OCI-LY3 (cell line): ENCODE measurements around the gene SRGN.

ENCODE experiments used
- H2AFZ ChIP-seq: fragments of 200-600, 300-600 bp; shearing (Covaris generic); 2 replicates; pipeline ENCODE4 v1.6.0; 2014; ENCODE audit warnings: antibody characterized with exemption, low read depth, low read length
- H3K27ac ChIP-seq: fragments of 200-600, 300-600 bp; sonication (generic); 2 replicates; pipeline ENCODE4 v1.5.1; 2014; ENCODE audit warnings: mild to moderate bottlenecking, low read length, moderate library complexity, mixed read lengths
- H3K27me3 ChIP-seq: fragments of 200-600, 300-600 bp; sonication (generic); 2 replicates; pipeline ENCODE4 v1.6.1; 2014; ENCODE audit warnings: low read depth, low read length, mixed read lengths
- H3K36me3 ChIP-seq: fragments of 200-600, 300-600 bp; sonication (generic); replicated peaks from 2 replicates; pipeline ENCODE3; 2014; ENCODE audit warnings: low read depth, low read length, mixed read lengths
- H3K4me1 ChIP-seq: fragments of 300-600, 200-600 bp; sonication (generic); 2 replicates; pipeline ENCODE4 v1.6.1; 2014; ENCODE audit warnings: low read length, mixed read lengths
- H3K4me2 ChIP-seq: fragments of 200-600, 300-600 bp; sonication (generic); 2 replicates; pipeline ENCODE4 v1.6.1; 2014; ENCODE audit warnings: low read length, mixed read lengths
- H3K4me3 ChIP-seq: fragments of 300-600, 200-600 bp; sonication (generic); 2 replicates; pipeline ENCODE4 v1.5.1; 2014; ENCODE audit warnings: antibody characterized with exemption, mild to moderate bottlenecking, low read length, moderate library complexity
- H3K79me2 ChIP-seq: fragments of 300-600, 200-600 bp; shearing (Covaris generic); 2 replicates; pipeline ENCODE4 v1.6.1; 2014; ENCODE audit warnings: mild to moderate bottlenecking, low read length, mixed read lengths
- H3K9ac ChIP-seq: fragments of 300-600, 200-600 bp; shearing (Covaris generic); 2 replicates; pipeline ENCODE4 v1.6.0; 2014; ENCODE audit warnings: mild to moderate bottlenecking, low read length, moderate library complexity
- H3K9me3 ChIP-seq: fragments of 200-600, 300-600 bp; shearing (Covaris generic); 2 replicates; pipeline ENCODE4 v1.6.1; 2014; ENCODE audit warnings: low read length, mixed read lengths; ENCODE audit not compliant: insufficient read depth
- H4K20me1 ChIP-seq: fragments of 200-600, 300-600 bp; sonication (generic); 2 replicates; pipeline ENCODE4 v1.6.1; 2016; ENCODE audit warnings: low read length, mixed read lengths; ENCODE audit not compliant: insufficient read depth
- CTCF ChIP-seq: fragments of 200-600, 300-600 bp; sonication (generic); IDR thresholded peaks from 2 replicates; pipeline ENCODE4 v1.5.1; 2014; ENCODE audit warnings: antibody characterized with exemption, low read length, low read depth
- EZH2phosphoT487 ChIP-seq: fragments of 200-600 bp; shearing (Covaris generic); IDR thresholded peaks from 2 replicates; pipeline ENCODE4 v1.6.1; 2018; ENCODE audit warnings: antibody characterized with exemption, mixed run types, low read depth

SRGN gene

GRCh38 chr10:69103784-69104183, 15.9 kb downstream of the SRGN start:
- Histone ChIP-seq H3K27me3 (no peaks in the 10 kb centered on the region), H3K4me1 (no peaks in the 10 kb centered on the region), H3K36me3 (peaks cover 10% of the 10 kb centered on the region), H2AFZ (no peak overlapping the region), H3K4me2 (no peak overlapping the region), H3K4me3 (no peak overlapping the region), H3K9me3 (no peaks in the 10 kb centered on the region), H4K20me1 (peaks cover 16% of the 10 kb centered on the region), H3K27ac (no peak overlapping the region), H3K79me2 (no peaks in the 10 kb centered on the region), H3K9ac (no peak overlapping the region)
- no peak for TF ChIP-seq EZH2phosphoT487
- no peak for TF ChIP-seq CTCF

GRCh38 chr10:69104994-69105790, 17.3 kb downstream of the SRGN start:
- Histone ChIP-seq H3K79me2 (no peaks in the 10 kb centered on the region), H3K4me2 (no peak overlapping the region), H3K36me3 (peaks cover 10% of the 10 kb centered on the region), H4K20me1 (peaks cover 16% of the 10 kb centered on the region), H3K27ac (no peak overlapping the region), H3K4me3 (no peak overlapping the region), H3K9me3 (no peaks in the 10 kb centered on the region), H2AFZ (no peak overlapping the region), H3K4me1 (no peaks in the 10 kb centered on the region), H3K27me3 (no peaks in the 10 kb centered on the region), H3K9ac (no peak overlapping the region)
- TF ChIP-seq CTCF (no peak), EZH2phosphoT487 (no peak)

- TF ChIP-seq EZH2phosphoT487 (no peak), CTCF (no peak)
- H3K36me3 ChIP-seq: peaks cover 10% of the 10 kb centered on the region
- H4K20me1 ChIP-seq: peaks cover 5% of the 10 kb centered on the region
Observed at GRCh38 chr10:69107176-69107490, 19.2 kb downstream of the SRGN start.

GRCh38 chr10:69107699-69108098, 19.8 kb downstream of the SRGN start:
- no peaks in the 10 kb centered on the region for H3K79me2 ChIP-seq
- no peak overlapping the region for H3K9ac ChIP-seq
- H3K9me3 ChIP-seq: no peaks in the 10 kb centered on the region
- H3K36me3 ChIP-seq: peaks cover 10% of the 10 kb centered on the region
- no peaks in the 10 kb centered on the region for H3K4me1 ChIP-seq
- no peak overlapping the region for H3K4me3 ChIP-seq
- H3K27ac ChIP-seq: no peak overlapping the region
- H4K20me1 ChIP-seq: no peaks in the 10 kb centered on the region
- H3K4me2 ChIP-seq: no peak overlapping the region
- TF ChIP-seq CTCF: no peak
- TF ChIP-seq EZH2phosphoT487: no peak
- H2AFZ ChIP-seq: no peak overlapping the region
- H3K27me3 ChIP-seq: no peaks in the 10 kb centered on the region

More at GRCh38 chr10:69107176-69107490, 19.2 kb downstream of the SRGN start:
- H3K27ac ChIP-seq: no peak overlapping the region
- H3K9ac ChIP-seq: no peak overlapping the region
- no peaks in the 10 kb centered on the region for H3K79me2 ChIP-seq
- H3K4me3 ChIP-seq: no peak overlapping the region
- no peak overlapping the region for H3K4me2 ChIP-seq
- H2AFZ ChIP-seq: no peak overlapping the region
- H3K4me1 ChIP-seq: no peaks in the 10 kb centered on the region
- no peaks in the 10 kb centered on the region for H3K9me3 ChIP-seq
- no peaks in the 10 kb centered on the region for H3K27me3 ChIP-seq
